CMK (cell line): Measurements from ENCODE around the gene CSNK2A3.

Experiments used
- DNase-seq: peaks from one replicate; pipeline ENCODE4 v3.0.0-alpha.2; 2010; ENCODE audit warnings: low read depth

Gene CSNK2A3

DNA sequence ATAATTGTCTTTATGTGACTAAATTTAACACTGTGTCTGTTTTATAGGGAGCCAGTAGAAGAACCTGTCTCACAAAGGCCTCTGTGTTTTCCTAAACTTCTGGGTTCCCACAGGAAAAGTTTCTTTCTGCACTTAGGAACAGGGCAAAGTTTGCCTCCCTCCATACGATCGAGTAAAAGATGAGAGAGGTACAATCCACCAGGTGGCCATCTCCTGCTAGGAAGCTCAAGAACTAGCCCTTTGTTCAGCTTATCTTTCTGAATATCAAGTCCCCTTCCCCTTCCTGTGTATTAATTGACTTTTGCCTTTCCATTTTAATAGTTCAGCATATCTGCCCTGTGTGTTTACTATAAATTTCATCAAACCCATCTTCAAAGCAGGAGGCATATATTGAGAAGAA is 18.0 kb downstream of the CSNK2A3 start:
- no peak for DNase-seq

DNA sequence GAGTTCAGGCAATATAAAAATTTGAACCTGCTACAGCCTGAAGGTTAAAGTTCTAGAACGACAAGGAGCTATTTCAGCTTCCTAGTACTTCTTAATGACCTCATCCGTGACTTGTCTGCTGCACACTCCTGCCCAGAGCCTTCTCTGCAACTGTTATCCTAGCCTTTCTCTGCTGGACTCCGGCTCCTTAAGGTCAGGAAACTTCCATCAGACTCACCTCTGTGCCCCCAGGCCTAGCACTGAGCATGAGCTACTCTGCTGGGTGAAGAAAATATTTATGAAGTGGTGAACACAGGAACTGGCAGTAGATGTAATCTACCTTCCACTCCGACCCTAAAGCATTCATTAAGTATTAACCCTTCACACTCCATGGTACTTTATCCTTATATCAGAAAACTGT is 18.4 kb downstream of the CSNK2A3 start:
- DNase-seq = no peak

- DNase-seq = no peak
These were observed 20.8 kb downstream of the CSNK2A3 start for GRCh38 chr11:11332141-11332710.

GRCh38 chr11:11329062-11329806 is 23.8 kb downstream of the CSNK2A3 start:
- no peak for DNase-seq

- DNase-seq = no peak
These were observed 29.0 kb downstream of the CSNK2A3 start for GRCh38 chr11:11324090-11324489.

DNA sequence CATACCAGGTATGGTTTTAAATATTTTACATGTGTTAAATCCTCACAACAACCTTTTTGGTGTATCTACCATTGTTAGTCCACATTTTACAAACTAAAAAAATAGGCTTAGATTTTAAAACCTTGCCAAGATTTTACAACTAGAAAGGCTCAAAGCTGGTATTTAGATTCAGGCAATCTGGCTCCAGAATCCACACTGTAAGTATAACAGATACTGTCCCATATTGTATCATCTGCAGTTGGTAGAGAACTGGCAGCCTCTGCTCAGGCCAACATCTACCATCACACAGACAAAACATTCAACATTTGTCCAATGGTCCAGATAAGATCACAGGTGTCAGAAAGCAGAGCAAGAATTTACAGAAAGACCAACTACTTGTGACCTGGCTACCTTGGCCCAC is 30.9 kb downstream of the CSNK2A3 start:
- DNase-seq = no peak

DNA sequence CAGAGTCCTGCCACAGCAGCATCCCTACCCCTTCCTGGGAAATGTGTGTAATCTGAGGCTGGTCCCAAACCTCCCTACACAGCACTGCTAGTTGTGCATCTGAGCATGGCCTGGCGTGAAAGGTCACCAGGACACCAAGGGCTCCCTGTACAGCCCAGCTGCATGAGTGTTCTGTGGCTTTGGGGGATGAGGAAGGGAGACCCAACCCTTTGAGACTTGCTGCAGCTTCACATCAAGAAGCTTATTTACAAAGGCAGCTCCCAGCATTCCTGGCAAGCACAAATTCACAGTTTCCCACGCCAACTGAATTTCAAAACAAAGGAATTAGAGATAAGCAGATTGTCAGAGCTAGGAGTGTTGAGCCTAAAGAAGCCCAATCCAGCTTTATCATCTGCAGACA is 32.2 kb downstream of the CSNK2A3 start:
- no peak for DNase-seq

- DNase-seq = no peak
These were observed 34.1 kb downstream of the CSNK2A3 start for GRCh38 chr11:11318961-11319360.

GRCh38 chr11:11318461-11318860 is 34.6 kb downstream of the CSNK2A3 start:
- DNase-seq = no peak

DNA sequence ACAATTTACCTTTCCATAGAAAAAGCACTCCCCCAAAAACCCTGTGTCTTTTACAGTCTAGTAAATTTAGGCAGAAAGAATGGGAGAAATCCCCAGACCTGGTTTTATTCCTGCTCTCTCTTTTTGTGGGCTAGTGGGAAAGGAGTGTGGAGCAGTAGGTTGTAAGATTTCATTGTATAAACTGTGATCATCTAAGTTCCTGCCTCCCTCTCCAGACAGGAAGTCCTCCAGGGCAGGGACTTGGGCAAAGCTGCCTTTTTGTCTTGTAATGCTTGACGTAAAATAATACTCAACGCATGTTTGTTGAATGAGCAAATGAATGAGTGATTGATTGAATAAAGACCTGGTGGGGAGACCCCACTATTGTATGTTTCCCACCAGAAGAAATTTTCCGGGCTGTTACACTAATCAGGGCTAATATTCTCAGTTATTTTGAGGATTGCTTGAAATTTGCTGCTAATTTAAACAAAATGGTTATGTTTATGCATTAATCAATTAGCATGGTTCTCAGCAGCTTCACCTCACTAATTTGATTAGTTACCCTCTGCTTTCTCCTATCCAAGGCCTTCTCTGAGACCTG is 36.3 kb downstream of the CSNK2A3 start:
- DNase-seq = no peak

- no peak for DNase-seq
These were observed 39.0 kb downstream of the CSNK2A3 start for GRCh38 chr11:11313902-11314692.

- DNase-seq = no peak
These were observed 39.6 kb downstream of the CSNK2A3 start for GRCh38 chr11:11313426-11313825.

- DNase-seq = no peak
These were observed 40.3 kb downstream of the CSNK2A3 start for GRCh38 chr11:11312738-11313137.

DNA sequence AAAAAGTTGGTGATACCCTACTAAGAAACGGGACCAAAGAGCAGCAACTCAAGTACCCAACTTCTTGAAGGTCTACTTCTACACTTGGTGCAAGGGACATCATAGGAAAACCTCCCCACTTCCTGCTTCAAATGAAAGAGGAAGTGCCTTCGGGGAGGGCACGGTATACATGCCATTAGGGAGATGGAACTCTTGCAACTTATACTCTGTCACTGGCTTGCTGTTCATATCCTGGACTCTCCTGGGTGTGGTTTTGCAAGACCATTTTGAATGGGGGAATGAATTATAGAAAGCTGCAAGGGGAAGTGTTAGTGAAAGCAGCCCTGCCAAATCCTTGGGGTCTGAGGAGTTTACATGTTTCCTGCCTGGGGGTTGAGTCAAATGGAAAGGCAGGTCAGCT is 41.9 kb downstream of the CSNK2A3 start:
- DNase-seq = peak; percentile 11

GRCh38 chr11:11309906-11310305 is 43.1 kb downstream of the CSNK2A3 start:
- DNase-seq = no peak

- no peak for DNase-seq
These were observed 44.8 kb downstream of the CSNK2A3 start for GRCh38 chr11:11308249-11308648.

DNA sequence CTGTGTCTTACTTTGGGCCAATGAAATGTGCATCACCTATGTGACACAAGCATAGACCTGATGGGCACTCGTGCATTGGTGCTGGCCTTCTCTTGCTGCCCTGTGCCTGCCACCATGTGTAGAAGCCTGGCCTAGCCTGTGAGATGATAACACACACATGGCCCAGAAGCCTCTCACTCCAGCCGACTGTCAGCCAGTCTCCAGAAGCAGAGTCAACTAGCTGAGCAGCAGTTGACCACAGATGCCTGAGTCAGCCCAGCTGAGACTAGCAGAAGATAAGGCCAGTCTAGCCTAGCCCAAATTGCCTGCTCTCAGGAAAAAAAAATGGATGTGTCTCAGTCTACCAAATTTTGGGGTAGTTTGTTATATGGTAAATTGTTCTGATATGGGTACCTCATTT is 46.2 kb downstream of the CSNK2A3 start:
- no peak for DNase-seq

- DNase-seq = no peak
These were observed 48.5 kb downstream of the CSNK2A3 start for GRCh38 chr11:11304550-11304949.

GRCh38 chr11:11302565-11302964 is 50.5 kb downstream of the CSNK2A3 start:
- no peak for DNase-seq
